ENCODE results near the gene VEZT. TPM values are rescaled to one million over a fixed set of nuclear protein-coding genes. Genes with fewer than 3 reads are reported as not detected.

Gene VEZT
- total and polyA plus RNA-seq, 9 of the 15 experiments (the other 6 are each of a cell fraction or from before 2014, with no cell fraction given): 16.1 to 61.5 (median 32.6) TPM

DNA sequence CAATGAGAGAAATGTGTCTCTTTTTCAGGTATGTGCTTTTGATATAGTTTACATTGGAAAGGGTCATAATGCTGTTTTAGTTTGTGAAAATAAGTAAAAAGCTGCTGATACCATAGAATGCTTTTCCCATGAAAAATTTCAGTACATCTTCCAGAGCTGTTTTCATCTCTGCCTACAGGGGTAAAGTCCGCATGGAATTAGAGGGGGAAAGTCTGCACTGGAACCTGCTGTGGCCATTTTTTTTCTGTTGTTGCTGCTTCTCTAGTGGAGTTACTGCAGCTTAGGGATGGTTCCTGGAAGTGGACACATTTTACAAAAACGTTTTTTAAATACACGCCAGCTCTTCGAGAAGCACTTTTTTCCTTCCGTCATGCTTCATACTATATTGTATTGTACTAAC is 81.3 kb downstream of the VEZT start:
- no peaks in the 10 kb centered on the region for H3K4me1 ChIP-seq (replicated peaks in 1 of 2; ENCODE audit: control insufficient read depth in 2 of 2, insufficient read depth in 2 of 2, low read length in 2 of 2)
- TF ChIP-seq ZFP1 (CRISPR knock-in tag; IDR thresholded peaks at IDR 0.05) (no peak), CAMTA2 (CRISPR knock-in tag; conservative IDR thresholded peaks at IDR 0.05) (no peak), BCOR (IDR thresholded peaks at IDR 0.05) (no peak), ARNT (IDR thresholded peaks at IDR 0.05) (no peak), MYNN (IDR thresholded peaks at IDR 0.05) (no peak), MYNN (CRISPR knock-in tag; IDR thresholded peaks at IDR 0.05) (no peak), ZNF644 (tag; IDR thresholded peaks at IDR 0.05; ENCODE audit: low read depth) (no peak), MECOM (CRISPR knock-in tag; IDR thresholded peaks at IDR 0.05) (no peak), NFIC (IDR thresholded peaks at IDR 0.05) (no peak), NFE2 (IDR thresholded peaks at IDR 0.05; ENCODE audit: low read depth) (no peak), ZNF551 (CRISPR knock-in tag; IDR thresholded peaks at IDR 0.05) (no peak), DPF2 (IDR thresholded peaks at IDR 0.05) (no peak), SMARCA4 (IDR thresholded peaks at IDR 0.05) (no peak)
- TF ChIP-seq, protein P1, sequence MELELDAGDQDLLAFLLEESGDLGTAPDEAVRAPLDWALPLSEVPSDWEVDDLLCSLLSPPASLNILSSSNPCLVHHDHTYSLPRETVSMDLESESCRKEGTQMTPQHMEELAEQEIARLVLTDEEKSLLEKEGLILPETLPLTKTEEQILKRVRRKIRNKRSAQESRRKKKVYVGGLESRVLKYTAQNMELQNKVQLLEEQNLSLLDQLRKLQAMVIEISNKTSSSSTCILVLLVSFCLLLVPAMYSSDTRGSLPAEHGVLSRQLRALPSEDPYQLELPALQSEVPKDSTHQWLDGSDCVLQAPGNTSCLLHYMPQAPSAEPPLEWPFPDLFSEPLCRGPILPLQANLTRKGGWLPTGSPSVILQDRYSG (tag; conservative IDR thresholded peaks at IDR 0.05; ENCODE audit: low read depth): no peak
- TF ChIP-seq, protein P2, sequence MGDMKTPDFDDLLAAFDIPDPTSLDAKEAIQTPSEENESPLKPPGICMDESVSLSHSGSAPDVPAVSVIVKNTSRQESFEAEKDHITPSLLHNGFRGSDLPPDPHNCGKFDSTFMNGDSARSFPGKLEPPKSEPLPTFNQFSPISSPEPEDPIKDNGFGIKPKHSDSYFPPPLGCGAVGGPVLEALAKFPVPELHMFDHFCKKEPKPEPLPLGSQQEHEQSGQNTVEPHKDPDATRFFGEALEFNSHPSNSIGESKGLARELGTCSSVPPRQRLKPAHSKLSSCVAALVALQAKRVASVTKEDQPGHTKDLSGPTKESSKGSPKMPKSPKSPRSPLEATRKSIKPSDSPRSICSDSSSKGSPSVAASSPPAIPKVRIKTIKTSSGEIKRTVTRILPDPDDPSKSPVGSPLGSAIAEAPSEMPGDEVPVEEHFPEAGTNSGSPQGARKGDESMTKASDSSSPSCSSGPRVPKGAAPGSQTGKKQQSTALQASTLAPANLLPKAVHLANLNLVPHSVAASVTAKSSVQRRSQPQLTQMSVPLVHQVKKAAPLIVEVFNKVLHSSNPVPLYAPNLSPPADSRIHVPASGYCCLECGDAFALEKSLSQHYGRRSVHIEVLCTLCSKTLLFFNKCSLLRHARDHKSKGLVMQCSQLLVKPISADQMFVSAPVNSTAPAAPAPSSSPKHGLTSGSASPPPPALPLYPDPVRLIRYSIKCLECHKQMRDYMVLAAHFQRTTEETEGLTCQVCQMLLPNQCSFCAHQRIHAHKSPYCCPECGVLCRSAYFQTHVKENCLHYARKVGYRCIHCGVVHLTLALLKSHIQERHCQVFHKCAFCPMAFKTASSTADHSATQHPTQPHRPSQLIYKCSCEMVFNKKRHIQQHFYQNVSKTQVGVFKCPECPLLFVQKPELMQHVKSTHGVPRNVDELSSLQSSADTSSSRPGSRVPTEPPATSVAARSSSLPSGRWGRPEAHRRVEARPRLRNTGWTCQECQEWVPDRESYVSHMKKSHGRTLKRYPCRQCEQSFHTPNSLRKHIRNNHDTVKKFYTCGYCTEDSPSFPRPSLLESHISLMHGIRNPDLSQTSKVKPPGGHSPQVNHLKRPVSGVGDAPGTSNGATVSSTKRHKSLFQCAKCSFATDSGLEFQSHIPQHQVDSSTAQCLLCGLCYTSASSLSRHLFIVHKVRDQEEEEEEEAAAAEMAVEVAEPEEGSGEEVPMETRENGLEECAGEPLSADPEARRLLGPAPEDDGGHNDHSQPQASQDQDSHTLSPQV (IDR thresholded peaks at IDR 0.05): no peak
- TF ChIP-seq, protein P3, sequence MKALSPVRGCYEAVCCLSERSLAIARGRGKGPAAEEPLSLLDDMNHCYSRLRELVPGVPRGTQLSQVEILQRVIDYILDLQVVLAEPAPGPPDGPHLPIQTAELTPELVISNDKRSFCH (CRISPR knock-in tag; IDR thresholded peaks at IDR 0.05): no peak
- TF ChIP-seq, protein P3 (tag; IDR thresholded peaks at IDR 0.05): no peak
- TF ChIP-seq, protein P4, sequence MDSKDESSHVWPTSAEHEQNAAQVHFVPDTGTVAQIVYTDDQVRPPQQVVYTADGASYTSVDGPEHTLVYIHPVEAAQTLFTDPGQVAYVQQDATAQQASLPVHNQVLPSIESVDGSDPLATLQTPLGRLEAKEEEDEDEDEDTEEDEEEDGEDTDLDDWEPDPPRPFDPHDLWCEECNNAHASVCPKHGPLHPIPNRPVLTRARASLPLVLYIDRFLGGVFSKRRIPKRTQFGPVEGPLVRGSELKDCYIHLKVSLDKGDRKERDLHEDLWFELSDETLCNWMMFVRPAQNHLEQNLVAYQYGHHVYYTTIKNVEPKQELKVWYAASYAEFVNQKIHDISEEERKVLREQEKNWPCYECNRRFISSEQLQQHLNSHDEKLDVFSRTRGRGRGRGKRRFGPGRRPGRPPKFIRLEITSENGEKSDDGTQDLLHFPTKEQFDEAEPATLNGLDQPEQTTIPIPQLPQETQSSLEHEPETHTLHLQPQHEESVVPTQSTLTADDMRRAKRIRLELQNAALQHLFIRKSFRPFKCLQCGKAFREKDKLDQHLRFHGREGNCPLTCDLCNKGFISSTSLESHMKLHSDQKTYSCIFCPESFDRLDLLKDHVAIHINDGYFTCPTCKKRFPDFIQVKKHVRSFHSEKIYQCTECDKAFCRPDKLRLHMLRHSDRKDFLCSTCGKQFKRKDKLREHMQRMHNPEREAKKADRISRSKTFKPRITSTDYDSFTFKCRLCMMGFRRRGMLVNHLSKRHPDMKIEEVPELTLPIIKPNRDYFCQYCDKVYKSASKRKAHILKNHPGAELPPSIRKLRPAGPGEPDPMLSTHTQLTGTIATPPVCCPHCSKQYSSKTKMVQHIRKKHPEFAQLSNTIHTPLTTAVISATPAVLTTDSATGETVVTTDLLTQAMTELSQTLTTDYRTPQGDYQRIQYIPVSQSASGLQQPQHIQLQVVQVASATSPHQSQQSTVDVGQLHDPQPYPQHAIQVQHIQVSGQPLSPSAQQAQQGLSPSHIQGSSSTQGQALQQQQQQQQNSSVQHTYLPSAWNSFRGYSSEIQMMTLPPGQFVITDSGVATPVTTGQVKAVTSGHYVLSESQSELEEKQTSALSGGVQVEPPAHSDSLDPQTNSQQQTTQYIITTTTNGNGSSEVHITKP (IDR thresholded peaks at IDR 0.05; ENCODE audit: partially characterized antibody): no peak
- no peaks in the 10 kb centered on the region for H3K9me3 ChIP-seq (replicated peaks; ENCODE audit: control insufficient read depth, insufficient read depth, low read depth, low read length)
- no peak overlapping the region for H2AFZ ChIP-seq (ENCODE audit: low read depth, low read length)
- H3K9ac ChIP-seq (ENCODE audit: insufficient read depth in 1 of 2, low read depth in 2 of 2, low read length in 2 of 2): no peak overlapping the region
- H3K4me2 ChIP-seq (ENCODE audit: insufficient read depth, low read length): no peak overlapping the region
- no peaks in the 10 kb centered on the region for H3K27me3 ChIP-seq (ENCODE audit: control insufficient read depth in 2 of 2, insufficient read depth in 2 of 2, low read length in 2 of 2)
- H3K4me3 ChIP-seq: no peak overlapping the region
- CTCF ChIA-PET (ENCODE audit: low intra/inter-chr PET ratio): no interaction called here
- POLR2A ChIA-PET: interaction anchor here (1.5 kb wide), 1 partner anchor 10 kb away, joined by 4 read pairs; no protein-coding TSS in a partner anchor
- no peaks in the 10 kb centered on the region for H3K9me1 ChIP-seq (ENCODE audit: control insufficient read depth, insufficient read depth, low read length)
- ATAC-seq: no peak
- no peak for FAIRE-seq
- H3K36me3 ChIP-seq (ENCODE audit: control insufficient read depth, insufficient read depth, low read length): peaks cover 31% of the 10 kb centered on the region
- no peaks in the 10 kb centered on the region for H3K79me2 ChIP-seq (ENCODE audit: control insufficient read depth, insufficient read depth, low read length)
- no peaks in the 10 kb centered on the region for H4K20me1 ChIP-seq (replicated peaks; ENCODE audit: control insufficient read depth, insufficient read depth, low read length)
- in situ Hi-C loops (cut with MboI): no loop called here
- 76% methylated on average over 5 of the region's 5 CpGs for WGBS (ENCODE audit: insufficient coverage, low coverage, missing lambda C conversion rate)
- no peak for DNase-seq (ENCODE audit: extremely low read depth in 1 of 4, low spot score in 3 of 4)
- BruUV-seq (replicated peaks): no TSS peak
- H3K27ac ChIP-seq (ENCODE audit: extremely low read depth, low read depth, low read length): no peak overlapping the region
- intact Hi-C loops (cut with micrococcal nuclease): no loop called here

Measured in K562 (cell line).